ENCODE measurements around the gene HHATL.

Gene HHATL

DNA sequence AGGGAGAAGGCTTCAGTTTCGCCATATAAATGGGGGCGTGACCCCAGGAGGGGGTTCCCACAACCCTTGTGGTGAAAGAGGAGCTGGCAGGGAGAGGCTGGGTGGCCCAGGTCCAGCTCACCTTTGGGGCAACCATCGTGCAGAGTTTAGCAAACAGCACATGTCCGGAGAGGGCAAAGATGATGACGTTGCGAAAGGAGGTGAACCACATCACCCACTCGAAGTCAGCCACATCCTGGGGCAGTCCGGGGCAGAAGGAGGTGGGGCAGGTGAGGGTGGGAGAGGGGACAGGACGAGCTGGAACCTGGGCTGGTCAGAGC, 3.7 kb downstream of the HHATL start:
- no peak for DNase-seq (ENCODE audit: low read depth)
- TF ChIP-seq, protein P1, sequence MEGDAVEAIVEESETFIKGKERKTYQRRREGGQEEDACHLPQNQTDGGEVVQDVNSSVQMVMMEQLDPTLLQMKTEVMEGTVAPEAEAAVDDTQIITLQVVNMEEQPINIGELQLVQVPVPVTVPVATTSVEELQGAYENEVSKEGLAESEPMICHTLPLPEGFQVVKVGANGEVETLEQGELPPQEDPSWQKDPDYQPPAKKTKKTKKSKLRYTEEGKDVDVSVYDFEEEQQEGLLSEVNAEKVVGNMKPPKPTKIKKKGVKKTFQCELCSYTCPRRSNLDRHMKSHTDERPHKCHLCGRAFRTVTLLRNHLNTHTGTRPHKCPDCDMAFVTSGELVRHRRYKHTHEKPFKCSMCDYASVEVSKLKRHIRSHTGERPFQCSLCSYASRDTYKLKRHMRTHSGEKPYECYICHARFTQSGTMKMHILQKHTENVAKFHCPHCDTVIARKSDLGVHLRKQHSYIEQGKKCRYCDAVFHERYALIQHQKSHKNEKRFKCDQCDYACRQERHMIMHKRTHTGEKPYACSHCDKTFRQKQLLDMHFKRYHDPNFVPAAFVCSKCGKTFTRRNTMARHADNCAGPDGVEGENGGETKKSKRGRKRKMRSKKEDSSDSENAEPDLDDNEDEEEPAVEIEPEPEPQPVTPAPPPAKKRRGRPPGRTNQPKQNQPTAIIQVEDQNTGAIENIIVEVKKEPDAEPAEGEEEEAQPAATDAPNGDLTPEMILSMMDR (IDR thresholded peaks at IDR 0.05; ENCODE audit: control insufficient read depth, insufficient read depth, low read depth, low read length, missing control alignments), result no peak
- H3K4me3 ChIP-seq (ENCODE audit: control insufficient read depth, low read depth, low read length), result no peak overlapping the region

DNA sequence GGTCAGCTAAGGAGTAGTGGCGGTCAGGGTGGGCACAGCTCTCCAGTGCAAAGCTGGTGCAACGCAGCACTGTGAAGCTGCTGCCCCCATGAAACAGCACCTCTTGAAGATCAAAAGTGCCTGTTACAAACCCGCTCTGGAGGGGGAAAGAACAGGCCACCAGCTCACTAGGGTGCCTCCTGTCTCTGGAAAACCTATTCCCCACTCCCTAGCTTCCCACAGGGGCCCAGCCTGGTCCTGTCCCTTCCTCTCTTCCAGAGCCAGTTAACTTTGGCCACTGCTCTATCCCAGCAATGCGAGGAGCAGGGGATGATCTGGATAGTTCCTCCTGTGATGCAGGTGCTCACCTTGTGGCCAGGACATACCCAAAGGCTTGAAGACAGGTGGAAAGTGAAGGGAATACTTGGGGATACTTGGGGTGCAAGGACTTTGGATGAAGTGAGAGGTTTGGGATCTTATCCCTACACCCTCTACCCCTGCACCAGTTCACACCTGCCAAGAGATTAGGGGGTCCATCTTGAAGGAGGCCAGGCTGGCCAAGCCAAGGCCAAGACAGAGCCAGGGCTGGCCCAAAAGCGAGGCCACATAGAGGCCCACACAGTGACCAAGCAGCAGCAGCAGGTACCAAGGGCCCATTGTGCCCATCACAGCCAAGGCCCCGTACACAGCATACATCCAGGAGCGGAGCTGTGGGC, 4.2 kb downstream of the HHATL start:
- TF ChIP-seq, protein P1 (IDR thresholded peaks at IDR 0.05; ENCODE audit: control insufficient read depth, insufficient read depth, low read depth, low read length, missing control alignments), result no peak
- H3K4me3 ChIP-seq (ENCODE audit: control insufficient read depth, low read depth, low read length), result no peak overlapping the region
- DNase-seq (ENCODE audit: low read depth), result no peak

DNA sequence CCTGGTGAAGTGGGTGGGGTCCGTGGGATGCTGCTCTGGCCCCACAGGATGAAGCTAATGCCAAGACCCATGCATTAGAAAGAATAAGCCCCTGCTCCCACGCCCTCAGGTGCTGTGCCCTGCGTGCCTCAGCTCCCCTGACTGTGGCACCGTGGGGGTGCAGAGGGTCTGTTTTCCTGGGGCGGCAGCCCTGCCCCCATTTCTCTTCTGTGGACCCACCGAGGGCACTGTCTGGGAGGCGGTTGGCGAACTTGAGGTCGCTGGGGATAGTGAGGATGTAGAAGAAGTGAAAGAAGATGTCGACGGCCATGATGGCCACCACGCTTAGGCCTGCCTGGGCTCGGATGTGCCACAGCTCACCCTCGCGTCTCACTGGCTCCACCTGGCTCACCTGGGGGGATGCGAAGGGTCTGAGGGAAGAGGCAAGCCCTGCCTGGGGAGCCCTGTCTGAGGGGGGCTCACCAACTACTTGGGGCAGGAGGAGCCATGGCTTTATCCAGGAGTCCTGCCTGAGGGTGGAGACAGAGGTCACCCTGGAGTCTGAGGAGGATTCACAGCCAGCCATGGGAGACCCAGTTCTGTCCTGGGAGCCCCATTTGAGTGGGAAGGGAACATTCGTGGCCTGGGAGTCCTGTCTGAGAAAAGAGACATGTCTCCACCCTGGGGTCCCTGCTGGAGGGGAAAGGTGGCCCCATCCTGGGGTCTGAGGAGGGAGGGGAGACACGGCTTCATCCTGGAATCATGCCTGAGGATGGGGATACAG, 5.1 kb downstream of the HHATL start:
- DNase-seq (ENCODE audit: low read depth), result no peak
- TF ChIP-seq, protein P1 (IDR thresholded peaks at IDR 0.05; ENCODE audit: control insufficient read depth, insufficient read depth, low read depth, low read length, missing control alignments), result no peak
- no peak overlapping the region for H3K4me3 ChIP-seq (ENCODE audit: control insufficient read depth, low read depth, low read length)

DNA sequence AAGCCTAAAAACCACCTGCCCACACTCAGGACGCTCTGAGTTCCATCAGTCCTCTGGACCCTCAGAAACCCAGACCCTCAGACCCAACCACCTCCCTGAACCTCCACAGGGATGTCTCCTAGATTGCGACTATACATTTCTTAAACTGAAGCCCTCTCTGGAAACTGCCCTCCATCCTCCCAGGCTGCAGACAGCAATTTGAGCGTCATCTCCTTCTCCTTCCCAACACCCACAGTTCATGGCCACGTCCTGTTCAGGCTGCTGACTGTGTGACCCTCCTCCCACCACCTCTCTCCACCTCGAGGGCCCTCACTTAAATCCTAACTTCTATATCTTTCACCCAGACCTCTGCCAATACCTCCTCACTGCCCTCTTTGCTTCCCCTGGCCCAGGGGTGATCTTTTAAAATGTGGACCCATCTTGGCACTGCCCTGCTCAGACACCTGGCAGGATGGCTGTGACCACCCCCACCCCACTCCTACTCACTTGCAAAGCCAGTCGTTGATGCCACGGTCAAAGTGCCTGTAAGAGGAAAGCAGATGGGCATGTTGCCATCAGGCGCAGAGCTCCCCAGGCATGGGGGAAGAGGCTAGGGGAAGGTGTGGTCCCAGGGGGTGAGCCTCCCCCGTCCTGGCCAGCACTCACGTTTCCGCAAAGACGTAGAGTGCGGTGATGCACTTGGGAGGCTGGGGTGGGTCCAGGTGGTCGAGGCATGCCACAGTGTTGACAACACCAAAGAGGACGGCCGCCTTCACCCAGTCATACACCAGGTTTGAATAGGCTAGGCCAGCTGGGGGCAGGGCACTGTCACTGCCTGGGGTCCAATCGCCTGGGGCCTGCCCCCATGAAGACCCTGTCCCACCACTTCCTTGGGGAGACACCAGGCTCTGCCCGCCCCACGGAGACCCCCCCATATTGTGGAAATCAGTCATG, 6.0 kb downstream of the HHATL start:
- no peak for DNase-seq (ENCODE audit: low read depth)
- TF ChIP-seq, protein P1 (IDR thresholded peaks at IDR 0.05; ENCODE audit: control insufficient read depth, insufficient read depth, low read depth, low read length, missing control alignments), result no peak

DNA sequence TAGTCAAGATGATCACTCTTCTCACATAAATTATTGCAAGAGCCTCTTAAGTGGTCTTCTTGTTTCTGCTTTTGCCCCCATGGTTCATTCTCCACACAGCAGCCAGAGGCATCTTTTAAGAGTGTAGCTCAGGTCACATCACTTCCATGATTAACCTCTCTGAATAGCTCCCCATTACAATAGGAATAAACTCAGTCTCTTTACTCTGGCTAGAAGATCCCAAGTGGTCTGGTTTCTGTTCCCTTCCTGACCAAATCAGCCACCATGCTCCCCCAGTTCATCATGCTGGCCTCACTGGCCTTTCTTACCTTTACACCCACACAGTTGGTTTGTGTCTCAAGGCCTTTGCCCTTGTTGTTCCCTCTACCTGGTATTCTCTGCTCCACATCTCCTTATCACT, 8.2 kb downstream of the HHATL start:
- DNase-seq (ENCODE audit: low read depth), result no peak
- TF ChIP-seq, protein P1 (IDR thresholded peaks at IDR 0.05; ENCODE audit: control insufficient read depth, insufficient read depth, low read depth, low read length, missing control alignments), result no peak
- H3K4me3 ChIP-seq (ENCODE audit: control insufficient read depth, low read depth, low read length), result no peak overlapping the region

More for the DNA sequence above, 6.0 kb downstream of the HHATL start:
- H3K4me3 ChIP-seq (ENCODE audit: control insufficient read depth, low read depth, low read length), result no peak overlapping the region

DNA sequence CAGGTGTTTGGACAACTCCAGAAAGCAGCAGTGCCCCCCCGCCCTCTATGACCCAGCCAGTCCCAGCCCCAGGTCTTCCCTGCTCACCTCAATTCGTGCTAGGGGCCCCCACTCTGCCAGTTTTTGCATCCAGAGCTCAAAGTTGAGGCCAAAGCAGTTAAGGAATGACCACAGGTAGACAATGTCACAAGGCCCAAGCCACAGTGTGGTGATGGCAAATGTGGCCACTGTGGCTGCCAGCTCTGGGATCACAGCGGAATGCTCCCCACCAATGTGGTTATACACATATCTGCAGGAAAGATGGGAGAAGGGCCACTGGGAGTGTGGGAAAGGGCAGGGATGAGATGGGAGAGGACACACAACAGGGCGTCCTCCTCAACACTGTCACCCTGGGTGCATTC, 9.1 kb downstream of the HHATL start:
- DNase-seq (ENCODE audit: low read depth), result no peak
- H3K4me3 ChIP-seq (ENCODE audit: control insufficient read depth, low read depth, low read length), result no peak overlapping the region
- TF ChIP-seq, protein P1 (IDR thresholded peaks at IDR 0.05; ENCODE audit: control insufficient read depth, insufficient read depth, low read depth, low read length, missing control alignments), result no peak

All from AG09309 (cell line).